Neuronal stem cell (in vitro differentiated cells): ENCODE results near the gene SLC22A31.

Experiments used
- DNase-seq: peaks from one replicate; pipeline ENCODE4 v3.0.0-alpha.2; 2013; ENCODE audit warnings: low spot score
- H2AFZ ChIP-seq: one replicate; pipeline ENCODE4 v1.6.1; 2013; ENCODE audit warnings: mild to moderate bottlenecking, low read length, inconsistent platforms
- H2AK5ac ChIP-seq: 2 replicates; pipeline ENCODE4 v1.6.1; 2013; ENCODE audit warnings: low read depth, mild to moderate bottlenecking, inconsistent platforms, low read length, moderate library complexity, mixed read lengths
- H2BK120ac ChIP-seq: 2 replicates; pipeline ENCODE4 v1.6.1; 2013; ENCODE audit warnings: low read depth, mild to moderate bottlenecking, inconsistent platforms, low read length, moderate library complexity, mixed read lengths
- H2BK12ac ChIP-seq: one replicate; pipeline ENCODE4 v1.6.1; 2013; ENCODE audit warnings: low read length, inconsistent platforms
- H2BK15ac ChIP-seq: 2 replicates; pipeline ENCODE4 v1.6.1; 2013; ENCODE audit warnings: mild to moderate bottlenecking, low read length, inconsistent platforms, mixed read lengths
- H2BK5ac ChIP-seq: one replicate; pipeline ENCODE4 v1.6.1; 2013; ENCODE audit warnings: inconsistent platforms, mild to moderate bottlenecking, low read length, moderate library complexity
- H3K14ac ChIP-seq: one replicate; pipeline ENCODE4 v1.6.1; 2013; ENCODE audit warnings: low read length, inconsistent platforms
- H3K18ac ChIP-seq: 2 replicates; pipeline ENCODE4 v1.6.1; 2013; ENCODE audit warnings: low read length, inconsistent platforms
- H3K23ac ChIP-seq: 2 replicates; pipeline ENCODE4 v1.6.1; 2013; ENCODE audit warnings: low read depth, mild to moderate bottlenecking, mixed read lengths, low read length, inconsistent platforms; ENCODE audit not compliant: poor library complexity
- H3K27ac ChIP-seq: replicated peaks from 3 replicates; pipeline ENCODE4 v1.5.1; 2013; ENCODE audit warnings: low read length, inconsistent platforms
- H3K27me3 ChIP-seq, 3 experiments: 2 replicates each; pipeline ENCODE4 v1.6.1; 2013; ENCODE audit warnings: low read length in 3 of 3, mild to moderate bottlenecking in 2 of 3, inconsistent platforms in 1 of 3, low read depth in 1 of 3, mixed read lengths in 1 of 3, moderate library complexity in 1 of 3; ENCODE audit not compliant: control insufficient read depth in 3 of 3, insufficient read depth in 3 of 3
- H3K36me3 ChIP-seq, 2 donors: replicated peaks in 1 of 2; 2 replicates each; pipeline ENCODE4 v1.6.1; 2013; ENCODE audit warnings: low read length in 2 of 2; ENCODE audit not compliant: control insufficient read depth in 2 of 2, insufficient read depth in 2 of 2
- H3K4ac ChIP-seq: 2 replicates; pipeline ENCODE4 v1.6.1; 2013; ENCODE audit warnings: inconsistent platforms, mild to moderate bottlenecking, low read length, moderate library complexity
- H3K4me1 ChIP-seq, 2 donors: 1 replicate in 1 of 2; 2 replicates in 1 of 2; pipeline ENCODE4 v1.6.1; 2013; ENCODE audit warnings: low read length in 2 of 2, low read depth in 1 of 2; ENCODE audit not compliant: control insufficient read depth in 2 of 2, insufficient read depth in 1 of 2
- H3K4me2 ChIP-seq: one replicate; pipeline ENCODE4 v1.6.1; 2013; ENCODE audit warnings: mild to moderate bottlenecking, low read length, inconsistent platforms; ENCODE audit not compliant: insufficient read depth, poor library complexity, severe bottlenecking
- H3K4me3 ChIP-seq, 2 donors: 2 replicates each; pipeline ENCODE4 v1.5.1; 2013; ENCODE audit warnings: low read length in 2 of 2, mild to moderate bottlenecking in 2 of 2, inconsistent platforms in 1 of 2, moderate library complexity in 1 of 2
- H3K79me1 ChIP-seq: one replicate; pipeline ENCODE4 v1.6.1; 2013; ENCODE audit warnings: low read depth, mild to moderate bottlenecking, inconsistent platforms, low read length, moderate library complexity
- H3K9ac ChIP-seq: one replicate; pipeline ENCODE4 v1.6.1; 2013; ENCODE audit warnings: mild to moderate bottlenecking, low read depth, low read length, inconsistent platforms; ENCODE audit not compliant: poor library complexity
- H3K9me3 ChIP-seq, 2 donors: replicated peaks in 1 of 2; 2 replicates each; pipeline versions ENCODE3 to v1.6.1; 2013; ENCODE audit warnings: low read length in 2 of 2, mild to moderate bottlenecking in 2 of 2, inconsistent platforms in 1 of 2, low read depth in 1 of 2, mixed read lengths in 1 of 2, moderate library complexity in 1 of 2; ENCODE audit not compliant: control insufficient read depth in 2 of 2, insufficient read depth in 1 of 2
- H4K8ac ChIP-seq: one replicate; pipeline ENCODE4 v1.6.1; 2013; ENCODE audit warnings: low read depth, mild to moderate bottlenecking, inconsistent platforms, low read length, moderate library complexity
- H4K91ac ChIP-seq: one replicate; pipeline ENCODE4 v1.6.1; 2013; ENCODE audit warnings: low read length, low read depth, mild to moderate bottlenecking, inconsistent platforms; ENCODE audit not compliant: poor library complexity
- WGBS, 2 donors: extraction: QIAGEN DNeasy Blood & Tissue Kit; methylation state at CpG; one replicate each; pipeline ENCODE4 v1.1.7; 2013; ENCODE audit warnings: missing lambda C conversion rate in 2 of 2, mixed read lengths in 1 of 2; ENCODE audit not compliant: insufficient read length in 2 of 2, insufficient replicate concordance in 1 of 2; ENCODE audit errors: extremely low coverage in 2 of 2; 5-methylcytosine and 5-hydroxymethylcytosine counted together

SLC22A31 gene

GRCh38 chr16:89173174-89173921 is 27.0 kb downstream of the SLC22A31 start:
- peak overlapping the region; percentile 87 for H2BK5ac ChIP-seq
- H2AFZ ChIP-seq: no peak overlapping the region
- no peak overlapping the region for H3K23ac ChIP-seq
- H3K9ac ChIP-seq: peak overlapping the region; percentile 70
- no peak overlapping the region for H4K8ac ChIP-seq
- no peaks in the 10 kb centered on the region for H3K9me3 ChIP-seq
- H3K79me1 ChIP-seq: no peaks in the 10 kb centered on the region
- H3K4me1 ChIP-seq: peaks cover 18 to 22% of the 10 kb centered on the region in 2 donors
- H3K27me3 ChIP-seq: peaks cover 2 to 89% (median 16%) of the 10 kb centered on the region in 3 experiments
- no peak for DNase-seq
- no peak overlapping the region for H3K4ac ChIP-seq
- peak overlapping the region; percentile 58 for H2BK15ac ChIP-seq
- no peak overlapping the region for H4K91ac ChIP-seq
- no peak overlapping the region for H3K4me3 ChIP-seq
- no peaks in the 10 kb centered on the region for H3K36me3 ChIP-seq
- H2AK5ac ChIP-seq: peak overlapping the region; percentile 75
- no peak overlapping the region for H2BK12ac ChIP-seq
- peak overlapping the region; percentile 57 for H3K18ac ChIP-seq
- peak overlapping the region; percentile 18 for H3K4me2 ChIP-seq
- no peak overlapping the region for H2BK120ac ChIP-seq
- WGBS, 2 donors: no CpG with 5 or more reads among the region's 11 CpGs
- no peak overlapping the region for H3K27ac ChIP-seq
- H3K14ac ChIP-seq: peak overlapping the region; percentile 56

GRCh38 chr16:89172528-89173173 is 27.7 kb downstream of the SLC22A31 start:
- peak overlapping the region; percentile 56 for H3K14ac ChIP-seq
- no peak overlapping the region for H3K4ac ChIP-seq
- no peaks in the 10 kb centered on the region for H3K9me3 ChIP-seq
- H3K4me1 ChIP-seq: peaks cover 18 to 22% of the 10 kb centered on the region in 2 donors
- peak overlapping the region; percentile 75 for H2AK5ac ChIP-seq
- H3K4me3 ChIP-seq: no peak overlapping the region
- H3K27ac ChIP-seq: no peak overlapping the region
- H2BK120ac ChIP-seq: no peak overlapping the region
- no peak overlapping the region for H4K8ac ChIP-seq
- no peak for DNase-seq
- peak overlapping the region; percentile 70 for H3K9ac ChIP-seq
- peak overlapping the region; percentile 87 for H2BK5ac ChIP-seq
- peak overlapping the region; percentile 58 for H2BK15ac ChIP-seq
- H3K79me1 ChIP-seq: no peaks in the 10 kb centered on the region
- no peak overlapping the region for H3K23ac ChIP-seq
- no peak overlapping the region for H3K4me2 ChIP-seq
- no peak overlapping the region for H2BK12ac ChIP-seq
- no peak overlapping the region for H2AFZ ChIP-seq
- no peaks in the 10 kb centered on the region for H3K36me3 ChIP-seq
- no peak overlapping the region for H4K91ac ChIP-seq
- peak overlapping the region; percentile 66 for H3K18ac ChIP-seq
- H3K27me3 ChIP-seq: peaks cover 2 to 87% (median 16%) of the 10 kb centered on the region in 3 experiments
- WGBS, 2 donors: no CpG with 5 or more reads among the region's 13 CpGs

- Histone ChIP-seq H3K27ac (no peak overlapping the region), H2BK12ac (no peak overlapping the region), H2BK120ac (no peak overlapping the region), H3K27me3 (peaks cover 2 to 82% (median 16%) of the 10 kb centered on the region in 3 experiments), H3K18ac (no peak overlapping the region), H3K4me3 (no peak overlapping the region), H3K36me3 (no peaks in the 10 kb centered on the region), H2AFZ (no peak overlapping the region), H3K23ac (peak overlapping the region; percentile 68), H3K9me3 (no peaks in the 10 kb centered on the region), H4K8ac (no peak overlapping the region), H3K9ac (no peak overlapping the region), H3K79me1 (no peaks in the 10 kb centered on the region), H3K4ac (no peak overlapping the region), H4K91ac (no peak overlapping the region), H3K4me2 (no peak overlapping the region), H2AK5ac (no peak overlapping the region), H3K4me1 (peaks cover 19 to 25% of the 10 kb centered on the region in 2 donors), H2BK5ac (no peak overlapping the region), H3K14ac (no peak overlapping the region), H2BK15ac (no peak overlapping the region)
- WGBS, 2 donors: no CpG with 5 or more reads among the region's 11 CpGs
- no peak for DNase-seq
These were observed 28.2 kb downstream of the SLC22A31 start for GRCh38 chr16:89172171-89172527.
